Mesodermal cell (in vitro differentiated cells): ENCODE data around the gene CDKN1A.
"Not testable (repeated sequence)": the region's sequence is repeated elsewhere in the genome, so short reads cannot be mapped to it uniquely, and the experiment has no call there.

Experiments
- H3K27ac ChIP-seq: 2 replicates; pipeline ENCODE4 v1.7.0; 2013; ENCODE audit warnings: mild to moderate bottlenecking, low read depth, low read length, moderate library complexity; ENCODE audit not compliant: severe bottlenecking
- H3K36me3 ChIP-seq: 2 replicates; pipeline ENCODE4 v1.7.1; 2013; ENCODE audit warnings: mild to moderate bottlenecking, low read length, moderate library complexity; ENCODE audit not compliant: control insufficient read depth, insufficient read depth
- H3K4me1 ChIP-seq: one replicate; pipeline ENCODE4 v1.7.1; 2013; ENCODE audit warnings: mild to moderate bottlenecking, low read length; ENCODE audit not compliant: insufficient read depth, control insufficient read depth, poor library complexity, severe bottlenecking
- H3K4me3 ChIP-seq: 2 replicates; pipeline ENCODE4 v1.7.0; 2013; ENCODE audit warnings: low read length, control low read depth, mild to moderate bottlenecking; ENCODE audit not compliant: insufficient read depth, poor library complexity, severe bottlenecking; ENCODE audit errors: extremely low read depth
- H3K9me3 ChIP-seq: 2 replicates; pipeline ENCODE4 v1.7.1; 2013; ENCODE audit warnings: mild to moderate bottlenecking, low read length, moderate library complexity; ENCODE audit not compliant: control insufficient read depth
- WGBS, 2 experiments: methylation state at CpG; one replicate each; pipeline ENCODE4 v1.1.5; 2013; ENCODE audit warnings: missing lambda C conversion rate in 2 of 2; ENCODE audit not compliant: insufficient coverage in 2 of 2; 5-methylcytosine and 5-hydroxymethylcytosine counted together

CDKN1A gene

GRCh38 chr6:36641543-36641942 is 37.0 kb upstream of the CDKN1A start:
- Histone ChIP-seq H3K9me3 (no peaks in the 10 kb centered on the region), H3K27ac (no peak overlapping the region), H3K4me3 (no peak overlapping the region), H3K36me3 (no peaks in the 10 kb centered on the region), H3K4me1 (peaks cover 11% of the 10 kb centered on the region)
- 46 to 83% methylated on average over 1 to 2 of the region's 3 CpGs for WGBS, 2 experiments

GRCh38 chr6:36642913-36643817 is 35.3 kb upstream of the CDKN1A start:
- Histone ChIP-seq H3K9me3 (no peaks in the 10 kb centered on the region), H3K36me3 (no peaks in the 10 kb centered on the region), H3K27ac (no peak overlapping the region), H3K4me3 (no peak overlapping the region), H3K4me1 (peaks cover 7% of the 10 kb centered on the region)
- WGBS, 2 experiments, result 56 to 71% methylated on average over 5 to 6 of the region's 8 CpGs

- H3K4me3 ChIP-seq, result no peak overlapping the region
- no peak overlapping the region for H3K27ac ChIP-seq
- WGBS, 2 experiments, result 83 to 100% methylated on average over 2 of the region's 4 CpGs
- H3K36me3 ChIP-seq, result no peaks in the 10 kb centered on the region
- no peaks in the 10 kb centered on the region for H3K9me3 ChIP-seq
- H3K4me1 ChIP-seq, result peaks cover 7% of the 10 kb centered on the region
These were observed 34.5 kb upstream of the CDKN1A start for GRCh38 chr6:36643977-36644376.

GRCh38 chr6:36649086-36649485 is 29.4 kb upstream of the CDKN1A start:
- whole genome bisulfite sequencing, 2 experiments, result 100% methylated on average over 1 of the region's 3 CpGs; no CpG with 5 or more reads in 1 of the 2 experiments
- peaks cover 13% of the 10 kb centered on the region for H3K4me1 ChIP-seq
- no peaks in the 10 kb centered on the region for H3K9me3 ChIP-seq
- no peaks in the 10 kb centered on the region for H3K36me3 ChIP-seq
- H3K27ac ChIP-seq, result no peak overlapping the region
- H3K4me3 ChIP-seq, result no peak overlapping the region

- H3K27ac ChIP-seq, result no peak overlapping the region
- no peaks in the 10 kb centered on the region for H3K36me3 ChIP-seq
- H3K4me3 ChIP-seq, result no peak overlapping the region
- H3K9me3 ChIP-seq, result no peaks in the 10 kb centered on the region
- WGBS, 2 experiments, result 88 to 89% methylated on average over 9 to 10 of the region's 13 CpGs
- H3K4me1 ChIP-seq, result peaks cover 7% of the 10 kb centered on the region
These were observed 28.6 kb upstream of the CDKN1A start for GRCh38 chr6:36649701-36650484.

GRCh38 chr6:36650848-36651478 is 27.6 kb upstream of the CDKN1A start:
- Histone ChIP-seq H3K4me3 (no peak overlapping the region), H3K4me1 (peaks cover 6% of the 10 kb centered on the region), H3K27ac (no peak overlapping the region), H3K9me3 (no peaks in the 10 kb centered on the region), H3K36me3 (no peaks in the 10 kb centered on the region)
- WGBS, 2 experiments, result 14 to 40% methylated on average over 1 of the region's 2 CpGs

GRCh38 chr6:36651659-36652379 is 26.7 kb upstream of the CDKN1A start:
- WGBS, 2 experiments, result 95 to 96% methylated on average over 4 of the region's 11 CpGs
- H3K36me3 ChIP-seq, result no peaks in the 10 kb centered on the region
- peaks cover 6% of the 10 kb centered on the region for H3K4me1 ChIP-seq
- H3K9me3 ChIP-seq, result no peaks in the 10 kb centered on the region
- H3K4me3 ChIP-seq, result no peak overlapping the region
- no peak overlapping the region for H3K27ac ChIP-seq

GRCh38 chr6:36654469-36654868 is 24.0 kb upstream of the CDKN1A start:
- not testable (repeated sequence) for H3K36me3 ChIP-seq, H3K4me3 ChIP-seq, H3K9me3 ChIP-seq, H3K4me1 ChIP-seq, H3K27ac ChIP-seq
- 92 to 100% methylated on average over 1 to 3 of the region's 5 CpGs for WGBS, 2 experiments

- no peaks in the 10 kb centered on the region for H3K4me1 ChIP-seq
- no peaks in the 10 kb centered on the region for H3K9me3 ChIP-seq
- no peak overlapping the region for H3K27ac ChIP-seq
- H3K36me3 ChIP-seq, result no peaks in the 10 kb centered on the region
- 95 to 100% methylated on average over 3 of the region's 6 CpGs for WGBS, 2 experiments
- H3K4me3 ChIP-seq, result no peak overlapping the region
These were observed 23.3 kb upstream of the CDKN1A start for GRCh38 chr6:36655085-36655724.

GRCh38 chr6:36656441-36656840 is 22.1 kb upstream of the CDKN1A start:
- 66 to 82% methylated on average over 3 to 4 of the region's 5 CpGs for WGBS, 2 experiments
- H3K36me3 ChIP-seq, result no peaks in the 10 kb centered on the region
- H3K9me3 ChIP-seq, result no peaks in the 10 kb centered on the region
- H3K4me3 ChIP-seq, result no peak overlapping the region
- no peaks in the 10 kb centered on the region for H3K4me1 ChIP-seq
- H3K27ac ChIP-seq, result no peak overlapping the region
